CD4-positive, alpha-beta T cell treated with Interleukin-15 for 1 hour (primary cell): ENCODE measurements around the gene MRPL24.

Experiments
- DNase-seq: peaks from one replicate; pipeline ENCODE4 v3.0.0-alpha.2; 2020

MRPL24 gene

DNA sequence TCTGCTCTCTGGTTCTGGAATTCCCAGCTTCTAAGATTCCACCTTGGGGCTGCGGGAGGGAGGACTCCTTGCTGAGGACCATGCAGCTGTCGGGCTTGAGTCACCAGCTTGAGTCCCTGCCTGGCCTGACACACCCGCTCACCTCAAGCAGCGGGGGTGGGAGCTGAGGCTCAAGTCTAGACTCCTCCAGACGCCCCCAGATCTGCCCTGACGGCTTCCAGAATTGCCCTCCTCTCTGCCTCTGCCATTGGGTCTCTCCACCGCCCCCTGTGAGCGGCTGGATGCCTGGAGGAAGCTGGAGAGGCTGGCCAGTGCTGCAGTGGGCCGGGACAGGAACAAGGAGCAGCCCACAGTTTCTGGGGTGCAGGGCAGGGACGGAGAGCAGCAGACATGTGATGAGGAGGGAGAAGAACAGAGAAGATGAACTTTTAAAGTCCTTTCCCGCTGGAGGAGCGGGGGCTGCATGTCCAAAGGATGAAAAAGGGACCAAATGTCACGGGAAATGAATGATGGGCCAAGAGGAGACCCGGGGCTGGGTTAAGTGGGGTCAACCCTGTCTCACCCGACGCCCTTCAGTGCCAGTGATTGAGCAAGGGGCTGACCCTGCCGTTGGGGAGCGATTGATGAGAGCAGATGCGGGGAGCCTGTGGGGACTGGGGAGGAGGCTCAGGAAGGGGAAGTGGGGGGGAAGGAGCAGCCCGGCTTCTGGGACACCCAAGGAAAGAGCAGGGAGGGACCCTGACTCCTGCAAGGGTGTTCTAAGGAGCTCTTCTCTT, 49.0 kb downstream of the MRPL24 start:
- no peak for DNase-seq

DNA sequence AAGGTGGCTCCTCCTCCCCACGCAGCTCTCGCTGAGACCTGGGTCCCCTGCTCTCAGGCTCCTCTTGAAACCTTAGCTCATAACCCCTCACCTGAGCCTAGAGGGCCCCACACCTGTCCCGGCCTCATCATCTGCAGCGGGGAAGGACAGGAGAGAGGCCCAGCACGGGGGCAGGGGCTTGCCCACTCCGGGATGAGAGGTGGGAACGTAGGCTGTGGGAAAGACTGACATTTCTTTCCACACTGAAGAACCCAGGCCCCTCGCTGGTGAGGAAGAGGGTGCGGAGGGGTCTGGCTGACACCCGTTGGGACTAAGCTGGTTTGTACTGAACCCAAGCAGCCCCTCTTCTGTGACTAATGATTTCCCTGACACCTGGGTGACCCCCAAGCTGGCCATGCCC, 49.7 kb downstream of the MRPL24 start:
- no peak for DNase-seq

DNA sequence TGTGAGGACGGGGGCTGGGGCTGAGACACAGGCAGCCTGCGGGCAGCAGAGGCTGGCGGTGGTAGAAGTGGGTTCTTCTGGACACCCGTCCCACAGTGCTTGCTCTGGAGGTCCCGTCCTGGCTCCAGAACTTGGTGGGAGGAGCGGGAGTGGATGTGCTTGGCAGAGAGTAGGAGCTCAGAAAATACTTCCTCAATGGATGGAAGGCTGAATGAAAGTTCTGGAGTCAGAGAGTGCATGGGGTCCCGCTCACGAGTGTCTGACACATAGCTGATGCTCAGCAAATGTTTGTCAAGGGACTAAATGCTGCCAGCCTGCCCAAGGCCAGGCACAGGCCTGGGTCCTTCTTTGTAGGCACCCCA, 50.2 kb downstream of the MRPL24 start:
- no peak for DNase-seq

DNA sequence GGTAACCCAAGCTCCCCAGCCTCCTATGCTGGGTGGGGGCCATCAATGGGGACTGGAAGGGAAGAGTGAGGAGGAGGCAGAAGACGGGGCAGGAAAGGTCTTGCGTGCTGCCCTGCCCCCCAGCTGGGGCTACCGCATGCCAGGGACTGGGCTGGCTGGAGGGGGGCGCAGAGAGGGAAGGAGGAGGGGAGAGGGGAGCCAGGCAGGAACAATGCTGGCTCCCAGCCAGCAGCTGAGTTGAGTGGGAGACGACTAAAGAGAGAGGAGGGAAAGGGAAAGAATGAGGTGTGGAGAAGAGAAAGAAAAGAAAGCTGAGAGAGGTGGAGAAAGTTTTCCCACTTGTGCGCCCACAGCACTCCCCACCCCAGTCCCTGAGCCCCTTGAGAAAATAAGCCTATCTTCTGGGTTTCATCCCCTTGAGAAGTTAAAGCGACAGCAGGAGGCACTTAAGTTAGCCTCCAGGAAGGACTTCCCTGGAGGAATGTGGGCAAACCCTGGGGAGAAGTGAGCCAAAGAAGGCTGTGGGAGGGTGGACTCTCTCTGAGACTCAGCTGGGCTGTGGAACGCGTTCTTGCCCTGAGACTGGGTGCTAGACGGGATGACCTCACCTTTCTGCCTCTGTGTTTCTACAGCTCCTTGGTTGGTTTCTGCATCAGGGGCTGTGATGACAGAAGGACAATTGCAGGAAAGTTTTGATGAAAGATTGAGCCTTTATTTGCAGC, 50.8 kb downstream of the MRPL24 start:
- DNase-seq, result no peak

DNA sequence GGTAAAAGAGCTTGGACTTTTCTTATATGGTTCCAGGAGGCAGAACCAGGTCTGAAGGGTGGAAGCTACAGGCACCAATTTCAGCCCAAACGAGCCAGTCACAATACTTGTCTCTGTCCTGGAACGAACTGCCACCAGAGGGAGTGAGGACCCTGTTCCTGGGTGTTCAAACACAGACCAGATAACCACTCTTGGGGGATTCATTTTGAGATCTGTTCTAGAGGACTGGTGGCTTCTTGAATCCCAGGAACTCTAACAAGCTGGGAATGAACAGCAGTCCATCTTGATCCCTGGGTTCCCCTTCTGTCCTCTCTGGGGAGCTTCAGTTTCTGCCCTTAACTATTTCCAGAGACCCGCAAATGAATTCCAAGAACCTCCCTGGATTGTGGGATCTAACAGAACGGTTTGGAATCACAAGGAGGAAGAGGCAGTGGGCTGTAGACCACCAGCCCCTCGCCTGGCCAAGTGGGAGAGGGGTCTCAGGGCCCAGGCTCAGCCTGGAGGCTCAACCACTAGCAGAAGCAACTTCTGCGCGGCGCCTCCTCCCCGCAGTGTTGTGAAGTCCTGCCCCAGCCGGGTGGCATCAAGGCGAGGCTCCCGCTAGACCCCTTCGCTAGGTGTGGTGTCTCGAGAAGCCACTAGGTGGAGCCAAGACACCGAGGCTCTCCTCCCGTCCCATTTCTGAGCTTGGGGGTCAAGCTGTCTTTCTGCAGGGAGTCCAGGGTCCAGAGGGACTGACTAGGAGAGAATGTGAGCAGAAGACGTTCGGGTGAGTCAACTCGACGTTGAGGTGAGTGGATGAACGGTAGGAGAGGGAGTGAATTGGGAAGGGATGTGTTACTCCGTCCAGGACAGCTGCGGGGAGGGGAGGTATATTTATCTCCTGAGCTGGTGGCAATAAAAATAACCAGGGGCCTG, 51.6 kb downstream of the MRPL24 start:
- peak; percentile 77 for DNase-seq
